Activated CD8-positive, alpha-beta T cell treated with anti-CD3 and anti-CD28 coated beads for 36 hours (primary cell): ENCODE measurements around the gene EPOP. TPM values are rescaled to one million over a fixed set of nuclear protein-coding genes. Genes with fewer than 3 reads are reported as not detected.
A peak's percentile ranks its signal among the peaks of the same experiment; 100 is the strongest.

ENCODE experiments used
- ATAC-seq: fragments of 200-7000 bp; cut with Tn5 transposase; one replicate; pipeline ENCODE4 v1.10.0; 2021; ENCODE audit warnings: mild to moderate bottlenecking, moderate library complexity
- CTCF ChIA-PET: fragments of 350-600 bp; sonication (Branson Sonifier 250); formaldehyde crosslinking; loops from one replicate; lab custom pipeline; 2021; ENCODE audit warnings: antibody characterized with exemption; lab: Charles Lee
- POLR2A ChIA-PET: fragments of 350-600 bp; sonication (Branson Sonifier 250); formaldehyde crosslinking; loops from one replicate; lab custom pipeline; 2021; ENCODE audit warnings: antibody characterized with exemption; lab: Charles Lee
- DNase-seq: peaks from one replicate; pipeline ENCODE4 v3.0.0-alpha.2; 2020
- H3K27ac Mint-ChIP-seq: one replicate; pipeline ENCODE4 v1.8.0; 2021; ENCODE audit warnings: mild to moderate bottlenecking, mixed read lengths
- H3K27me3 Mint-ChIP-seq: one replicate; pipeline ENCODE4 v1.8.0; 2021; ENCODE audit warnings: mixed read lengths
- H3K36me3 Mint-ChIP-seq: one replicate; pipeline ENCODE4 v1.8.0; 2021; ENCODE audit warnings: low read depth, mixed read lengths
- H3K4me1 Mint-ChIP-seq: one replicate; pipeline ENCODE4 v1.8.0; 2021; ENCODE audit warnings: low read depth, mixed read lengths
- H3K4me3 Mint-ChIP-seq: one replicate; pipeline ENCODE4 v1.8.0; 2021; ENCODE audit warnings: mild to moderate bottlenecking, moderate library complexity, mixed read lengths
- H3K9me3 Mint-ChIP-seq: one replicate; pipeline ENCODE4 v1.8.0; 2021; ENCODE audit warnings: mixed read lengths
- CTCF ChIP-seq: fragments of 200-600 bp; IDR thresholded peaks from one replicate; pipeline ENCODE4 v1.8.0; 2022; ENCODE audit warnings: antibody characterized with exemption, mild to moderate bottlenecking
- intact Hi-C: fragments of 100-400 bp; cut with micrococcal nuclease; formaldehyde crosslinking; loops from one replicate; pipeline ENCODE4 v1.10.0; 2022
- total RNA-seq, 2 experiments: library from RNA; stranded (reverse); gene quantifications; one replicate each; pipeline ENCODE4 v1.2.3, GENCODE V29; 2021

EPOP gene
- total RNA-seq, 2 experiments from 2014 or later: 31.8 to 32.2 TPM

GRCh38 chr17:38677819-38678218 is 3.1 kb upstream of the EPOP start:
- no peaks in the 10 kb centered on the region for H3K9me3 Mint-ChIP-seq
- POLR2A ChIA-PET: interaction anchor here (1.0 to 9.3 kb wide), 3 partner anchors 25 to 54 kb away, joined by 3 to 112 read pairs (median 8); partner anchors contain the start of genes CISD3 and MLLT6
- no peak overlapping the region for H3K4me3 Mint-ChIP-seq
- CTCF ChIA-PET: interaction anchor here (0.9 to 12.2 kb wide), 13 partner anchors 8 to 120 kb away, joined by 3 to 160 read pairs (median 11); partner anchors contain the start of gene CISD3
- intact Hi-C loops: loop anchor here (2.0 to 5.0 kb wide), 3 partner anchors 23 to 51 kb away; no protein-coding TSS in a partner anchor
- no peaks in the 10 kb centered on the region for H3K27me3 Mint-ChIP-seq
- peaks cover 3% of the 10 kb centered on the region for H3K36me3 Mint-ChIP-seq
- peaks cover 27% of the 10 kb centered on the region for H3K4me1 Mint-ChIP-seq
- no peak for TF ChIP-seq CTCF
- no peak overlapping the region for H3K27ac Mint-ChIP-seq
- DNase-seq (no peak), ATAC-seq (no peak)

- peaks cover 34% of the 10 kb centered on the region for H3K4me1 Mint-ChIP-seq
- peaks cover 4% of the 10 kb centered on the region for H3K27me3 Mint-ChIP-seq
- ATAC-seq (peak; percentile 63), DNase-seq (peak; percentile 92)
- H3K27ac Mint-ChIP-seq: peak overlapping the region; percentile 75
- H3K36me3 Mint-ChIP-seq: peaks cover 12% of the 10 kb centered on the region
- no peak overlapping the region for H3K4me3 Mint-ChIP-seq
- intact Hi-C loops: loop anchor here (2.0 to 5.0 kb wide), 3 partner anchors 24 to 52 kb away; no protein-coding TSS in a partner anchor
- peak; percentile 99 for TF ChIP-seq CTCF
- CTCF ChIA-PET: interaction anchor here (0.6 to 12.2 kb wide), 20 partner anchors 9 to 119 kb away, joined by 3 to 160 read pairs (median 12); partner anchors contain the start of genes CISD3 and MLLT6
- H3K9me3 Mint-ChIP-seq: no peaks in the 10 kb centered on the region
- POLR2A ChIA-PET: interaction anchor here (0.8 to 9.3 kb wide), 9 partner anchors 10 to 74 kb away, joined by 3 to 112 read pairs (median 8); partner anchors contain the start of genes CISD3 and MLLT6
These were observed 2.1 kb upstream of the EPOP start for GRCh38 chr17:38676706-38677504.

- TF ChIP-seq CTCF: no peak
- Mint-ChIP-seq H3K27ac (no peak overlapping the region), H3K27me3 (peaks cover 22% of the 10 kb centered on the region), H3K36me3 (peaks cover 17% of the 10 kb centered on the region), H3K4me1 (peaks cover 41% of the 10 kb centered on the region), H3K9me3 (no peaks in the 10 kb centered on the region), H3K4me3 (peak overlapping the region; percentile 76)
- intact Hi-C loops: no loop called here
- DNase-seq (peak; percentile 52), ATAC-seq (peak; percentile 4)
- ChIA-PET POLR2A (interaction anchor here (1.6 to 9.3 kb wide), 3 partner anchors 29 to 54 kb away, joined by 5 to 112 read pairs (median 33); partner anchors contain the start of gene MLLT6), CTCF (interaction anchor here (1.1 to 12.2 kb wide), 4 partner anchors 10 to 88 kb away, joined by 3 to 160 read pairs (median 20); partner anchors contain the start of gene CISD3)
These were observed 576 bp downstream of the EPOP start for GRCh38 chr17:38674014-38674748.

GRCh38 chr17:38673707-38674013 is 1.1 kb downstream of the EPOP start:
- CTCF ChIA-PET: interaction anchor here (1.1 to 12.2 kb wide), 4 partner anchors 9 to 89 kb away, joined by 3 to 160 read pairs (median 20); partner anchors contain the start of gene CISD3
- TF ChIP-seq CTCF: no peak
- ATAC-seq (no peak), DNase-seq (no peak)
- Mint-ChIP-seq H3K4me3 (peak overlapping the region; percentile 76), H3K4me1 (peaks cover 41% of the 10 kb centered on the region), H3K27me3 (peaks cover 27% of the 10 kb centered on the region), H3K27ac (no peak overlapping the region), H3K9me3 (no peaks in the 10 kb centered on the region), H3K36me3 (peaks cover 17% of the 10 kb centered on the region)
- POLR2A ChIA-PET: interaction anchor here (1.0 to 9.3 kb wide), 4 partner anchors 29 to 117 kb away, joined by 3 to 112 read pairs (median 19); partner anchors contain the start of gene MLLT6
- intact Hi-C loops: no loop called here
